ENCODE data around the gene SSMEM1.
"Not testable (repeated sequence)": the region's sequence is repeated elsewhere in the genome, so short reads cannot be mapped to it uniquely, and the experiment has no call there.

The SSMEM1 gene, protein sequence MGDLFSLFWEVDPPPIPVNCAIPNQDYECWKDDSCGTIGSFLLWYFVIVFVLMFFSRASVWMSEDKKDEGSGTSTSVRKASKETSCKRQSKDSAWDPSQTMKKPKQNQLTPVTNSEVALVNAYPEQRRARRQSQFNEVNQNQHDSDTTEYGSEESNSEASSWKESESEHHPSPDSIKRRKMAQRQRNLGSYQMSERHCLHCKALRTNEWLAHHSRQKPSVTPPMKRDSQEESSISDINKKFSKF

DNA sequence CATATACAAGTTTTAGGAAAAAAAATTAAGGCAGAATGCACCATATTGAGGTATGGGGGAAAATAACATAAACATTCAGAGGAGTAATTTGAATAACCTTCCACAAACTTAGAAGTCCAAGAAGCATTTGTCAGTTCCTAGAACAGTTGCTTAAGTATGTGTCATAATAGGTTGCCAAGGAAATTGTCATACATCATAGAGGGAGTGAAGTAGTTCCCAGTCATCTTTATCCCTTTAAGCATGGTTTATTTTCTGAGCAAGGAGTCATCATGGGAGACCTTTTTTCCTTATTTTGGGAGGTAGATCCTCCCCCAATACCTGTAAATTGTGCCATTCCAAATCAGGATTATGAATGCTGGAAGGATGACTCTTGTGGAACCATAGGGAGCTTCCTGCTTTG is at the start of gene SSMEM1:
SSMEM1 (plus strand) TSS at position 219 of the 400 bp plus-strand sequence; CDS start at position 270, 51 bp downstream.
- ATAC-seq, result no peak

DNA sequence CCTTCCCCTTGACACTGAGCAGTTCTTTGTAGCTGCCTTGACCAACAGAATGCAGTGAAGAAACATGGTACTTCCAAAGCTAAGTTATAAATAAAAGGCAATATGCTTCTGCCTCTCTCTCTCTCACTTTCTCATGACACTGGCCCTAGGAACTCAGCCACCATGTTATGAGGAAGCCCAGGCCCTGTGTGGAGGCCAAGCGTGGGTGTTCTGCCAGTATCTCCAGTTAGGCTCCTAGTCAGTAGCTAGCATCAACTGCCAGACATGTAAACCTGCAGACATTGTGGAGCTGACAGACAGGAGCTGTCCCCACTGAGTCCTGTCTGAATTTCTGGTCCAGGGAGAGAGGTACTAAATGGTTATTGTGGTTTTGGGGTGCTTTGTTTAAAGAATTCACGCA is 47.6 kb upstream of the SSMEM1 start:
- ATAC-seq, result no peak

DNA sequence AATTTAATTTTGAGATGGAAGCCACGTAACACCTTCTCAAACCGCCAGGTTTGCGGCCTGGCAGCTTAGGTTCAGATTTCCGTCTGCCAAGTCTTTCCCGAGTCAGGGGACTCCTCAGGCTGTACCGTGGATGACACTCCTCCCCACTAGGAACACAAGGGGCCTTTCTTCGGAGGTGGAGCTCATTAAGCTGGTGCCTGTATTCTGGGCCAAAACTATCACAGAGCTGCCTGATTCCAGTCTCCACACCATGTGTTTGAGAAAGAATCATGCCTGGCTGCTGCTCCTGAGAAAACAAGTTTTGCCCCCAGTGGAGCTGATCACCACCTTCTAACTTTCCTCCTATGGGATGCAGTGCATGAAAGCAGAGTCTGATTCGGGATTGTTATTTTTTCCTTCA is 47.2 kb upstream of the SSMEM1 start:
- no peak for ATAC-seq

DNA sequence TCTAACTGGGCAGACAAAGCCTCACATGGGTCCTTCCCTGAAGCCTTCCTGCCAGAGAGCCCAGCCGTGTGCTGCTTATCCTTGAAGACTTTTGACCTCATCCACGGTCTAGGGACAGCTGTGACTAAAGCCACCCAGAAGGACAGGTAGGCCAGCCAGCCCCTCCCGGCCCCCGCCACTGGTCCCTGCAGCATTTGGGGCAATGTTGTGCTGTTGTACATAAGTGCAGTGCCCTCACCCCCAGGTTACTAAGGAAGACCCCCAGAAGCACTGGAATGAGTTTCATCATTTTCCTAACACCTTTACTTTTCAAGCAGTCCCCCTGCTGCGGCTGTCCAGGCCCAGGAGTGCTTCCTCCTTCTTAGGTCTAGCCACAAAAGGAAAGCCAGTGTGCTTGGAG is 45.5 kb upstream of the SSMEM1 start:
- no peak for ATAC-seq

DNA sequence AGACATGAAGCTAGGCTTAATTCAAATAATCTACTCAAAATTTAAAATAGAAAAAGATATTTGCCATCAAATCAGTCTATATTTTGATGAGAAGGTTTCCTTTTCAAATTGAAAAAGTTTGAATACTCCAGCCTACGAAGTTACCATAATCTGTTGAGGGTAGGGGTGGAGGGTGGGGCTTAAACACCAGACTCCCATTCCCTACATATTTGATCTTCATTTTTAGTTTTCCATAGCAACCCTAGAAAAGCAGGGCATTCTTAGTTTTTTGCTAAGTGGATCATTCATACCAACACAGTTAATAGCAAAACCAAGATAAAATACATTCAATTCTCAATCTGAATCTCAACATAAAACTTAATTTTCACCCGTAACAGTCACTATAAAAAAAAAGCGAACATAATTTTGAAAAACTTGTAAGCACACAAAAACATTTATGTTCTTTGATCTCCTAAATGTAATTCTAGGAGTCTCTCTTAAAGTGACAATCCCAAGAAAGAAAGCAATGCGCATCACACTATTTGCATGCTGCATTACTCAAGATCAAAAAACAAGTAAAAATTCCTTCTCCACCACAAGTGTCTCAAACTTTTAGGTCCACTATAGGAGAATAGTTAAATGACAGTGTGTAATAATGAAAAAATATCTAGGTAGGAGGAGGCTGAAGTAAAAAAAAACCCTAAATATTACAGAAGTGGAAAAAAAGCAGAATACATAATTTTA is 33.3 kb upstream of the SSMEM1 start:
- ATAC-seq, result no peak

DNA sequence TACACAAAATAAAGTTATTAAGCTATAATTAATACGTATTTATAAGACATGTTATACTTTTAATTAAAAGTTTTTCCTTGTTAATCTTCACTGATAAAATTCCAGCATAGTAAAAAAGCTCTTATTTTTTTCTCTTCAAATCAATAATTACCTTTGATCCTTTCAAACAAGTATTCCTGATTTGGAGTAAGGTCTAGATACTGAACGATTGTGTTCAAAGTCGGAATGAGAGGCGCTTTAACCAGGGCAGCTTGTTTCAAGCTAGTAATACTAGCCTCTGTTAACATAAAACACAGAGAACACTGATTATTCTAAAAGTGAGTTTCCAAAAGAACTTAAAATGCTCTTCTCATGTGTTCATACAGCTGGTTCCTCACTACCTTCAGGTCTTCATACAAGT is 29.4 kb upstream of the SSMEM1 start:
- no peak for ATAC-seq

DNA sequence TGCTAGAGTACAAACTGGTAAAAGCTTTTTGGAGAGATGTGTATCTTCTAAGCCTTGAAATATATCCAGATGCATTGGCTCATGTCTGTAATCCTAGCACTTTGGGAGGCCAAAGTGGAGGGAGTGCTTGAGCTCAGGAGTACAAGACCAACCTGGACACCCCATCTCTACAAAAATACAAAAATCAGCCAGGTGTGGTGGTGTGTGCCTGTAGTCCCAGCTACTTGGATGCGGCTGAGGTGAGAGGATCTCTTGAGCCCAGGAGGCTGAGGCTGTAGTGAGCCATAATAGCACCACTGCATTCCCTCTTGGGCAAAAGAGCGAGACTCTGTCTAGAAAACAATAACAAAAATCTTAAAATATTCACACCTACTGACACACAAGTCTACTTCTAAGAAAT is 28.0 kb upstream of the SSMEM1 start:
- ATAC-seq, result no peak

DNA sequence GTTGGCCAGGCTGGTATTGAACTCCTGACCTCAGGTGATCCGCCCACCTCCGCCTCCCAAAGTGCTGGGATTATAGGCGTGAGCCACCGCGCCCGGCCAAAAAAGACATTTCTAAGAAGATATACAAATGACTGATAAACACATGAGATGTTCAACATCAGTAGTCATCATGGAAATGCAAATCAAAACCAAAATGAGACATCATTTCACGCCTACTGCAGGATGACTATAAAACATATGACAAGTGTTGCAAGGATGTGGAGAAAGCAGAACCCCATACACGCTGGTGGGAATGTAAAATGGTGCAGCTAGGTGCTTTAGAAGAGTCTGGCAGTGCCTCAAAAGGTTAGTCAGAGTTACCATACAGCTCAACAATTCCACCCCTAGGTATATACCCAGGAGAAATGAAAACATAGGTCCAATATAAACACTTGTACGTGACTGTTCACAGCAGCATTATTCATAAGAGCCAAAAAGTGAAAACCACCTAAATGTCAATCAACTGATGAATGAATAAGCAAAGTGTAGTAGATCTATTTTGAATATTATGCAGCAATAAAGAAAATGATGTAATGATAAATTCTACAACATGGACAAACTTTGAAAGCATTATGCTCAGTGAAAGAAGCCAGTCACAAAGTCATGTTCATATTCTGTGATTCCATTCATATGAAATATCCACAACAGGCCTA is 26.9 kb upstream of the SSMEM1 start:
- ATAC-seq, result peak; percentile 97 to 98

DNA sequence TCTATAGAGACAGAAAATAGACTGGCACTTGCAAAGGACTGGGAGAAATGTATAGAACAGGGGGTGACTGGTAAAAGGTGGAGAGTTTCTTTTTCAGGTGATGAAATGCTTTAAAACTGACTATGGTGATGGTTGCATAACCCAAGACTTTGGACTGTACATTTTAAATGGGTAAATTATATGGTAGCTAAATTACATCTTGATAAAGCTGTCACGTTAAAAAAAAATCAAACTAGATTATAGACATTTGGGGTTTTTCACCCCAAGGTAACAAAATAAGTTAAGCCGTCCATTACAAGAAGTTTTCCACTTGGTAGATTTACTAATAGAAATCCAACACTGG is 26.4 kb upstream of the SSMEM1 start:
- no peak for ATAC-seq

DNA sequence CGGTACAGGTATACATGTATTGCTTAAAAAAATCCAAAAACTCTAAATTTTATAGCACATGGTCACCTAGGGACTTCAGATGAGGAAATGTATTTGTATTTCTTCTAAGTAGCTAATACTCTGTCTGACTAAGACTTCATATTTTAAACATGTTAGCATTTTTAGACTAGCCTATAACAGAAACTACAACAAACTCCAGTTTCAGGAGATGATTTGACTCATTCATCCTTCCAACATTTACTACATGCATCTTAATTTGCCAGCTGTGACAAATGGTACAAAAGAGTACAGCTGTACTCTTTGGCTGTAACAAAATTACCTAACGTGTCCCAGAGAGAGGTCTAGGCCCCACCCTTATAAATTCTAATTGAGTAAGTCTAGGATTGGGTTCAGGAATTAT is 24.7 kb upstream of the SSMEM1 start:
- no peak for ATAC-seq

DNA sequence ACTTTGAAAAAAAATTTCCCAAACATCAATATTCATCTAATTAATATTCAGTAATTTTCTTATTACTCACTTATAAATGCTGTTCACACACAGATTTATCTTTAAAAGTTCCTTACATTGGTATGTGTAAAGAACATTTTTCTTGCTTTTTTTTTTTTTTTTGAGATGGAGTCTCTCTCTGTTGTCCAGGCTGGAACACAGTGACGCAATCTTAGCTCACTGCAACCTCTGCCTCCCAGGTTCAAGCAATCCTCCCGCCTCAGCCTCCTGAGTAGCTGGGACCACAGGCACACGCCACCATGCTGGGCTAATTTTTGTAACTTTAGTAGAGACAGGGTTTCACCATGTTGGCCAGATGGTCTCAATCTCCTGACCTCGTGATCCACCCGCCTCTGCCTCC is 23.3 kb upstream of the SSMEM1 start:
- not testable (repeated sequence) for ATAC-seq

DNA sequence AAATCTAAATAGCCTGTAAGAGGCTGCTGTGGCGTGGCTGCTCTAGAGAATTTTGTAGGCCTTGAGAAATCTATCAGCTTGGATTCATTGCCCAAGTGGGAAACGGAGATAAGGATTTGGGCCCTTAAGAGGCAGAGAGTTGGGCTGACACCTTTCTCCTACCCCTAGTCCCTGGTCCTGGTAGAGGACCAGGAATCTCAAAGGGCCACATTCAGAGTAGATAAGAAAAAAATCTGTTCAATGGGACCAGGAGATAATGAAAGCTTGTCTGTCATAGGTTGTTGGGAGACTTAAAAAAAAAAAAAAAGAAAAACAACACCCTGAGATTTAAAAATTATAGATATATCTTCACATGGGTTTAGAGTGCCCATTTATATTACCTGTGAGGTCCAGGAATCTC is 20.3 kb upstream of the SSMEM1 start:
- no peak for ATAC-seq

DNA sequence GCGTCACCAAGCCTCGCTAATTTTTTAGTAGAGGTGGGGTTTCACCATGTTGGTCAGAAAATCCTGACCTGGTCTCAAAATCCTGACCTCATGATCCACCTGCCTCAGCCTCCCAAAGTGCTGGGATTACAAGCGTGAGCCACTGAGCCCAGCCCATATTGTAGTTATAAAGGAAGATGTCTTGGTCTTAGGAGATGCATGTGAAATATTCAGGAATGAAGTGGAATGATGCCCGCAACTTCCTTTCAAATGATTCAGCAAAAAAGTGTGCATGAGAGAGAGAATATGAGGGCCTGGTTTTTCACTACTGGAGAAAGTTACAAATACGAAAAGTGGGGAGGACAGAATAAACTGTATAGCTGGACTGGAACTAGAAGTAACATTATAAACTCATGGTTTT is 18.3 kb upstream of the SSMEM1 start:
- ATAC-seq, result no peak

DNA sequence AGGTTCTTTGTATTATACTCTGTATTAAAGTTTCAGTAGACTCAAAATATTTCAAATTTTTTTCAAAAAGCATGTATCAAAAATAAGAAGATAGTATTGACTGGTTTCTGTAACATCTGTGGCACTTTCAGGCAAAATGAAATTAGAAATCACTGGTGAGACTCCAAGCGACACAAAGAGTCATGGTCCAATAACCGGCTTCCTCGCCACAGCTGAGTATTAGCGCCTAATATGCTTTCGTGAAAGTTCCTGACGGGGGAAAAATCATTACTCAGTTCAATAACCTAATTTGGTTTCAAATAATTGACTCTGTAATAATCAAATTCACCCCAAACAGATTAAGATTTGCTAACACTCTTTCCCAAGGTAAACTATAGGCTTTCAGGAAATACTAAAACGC is 15.9 kb upstream of the SSMEM1 start:
- ATAC-seq, result no peak

DNA sequence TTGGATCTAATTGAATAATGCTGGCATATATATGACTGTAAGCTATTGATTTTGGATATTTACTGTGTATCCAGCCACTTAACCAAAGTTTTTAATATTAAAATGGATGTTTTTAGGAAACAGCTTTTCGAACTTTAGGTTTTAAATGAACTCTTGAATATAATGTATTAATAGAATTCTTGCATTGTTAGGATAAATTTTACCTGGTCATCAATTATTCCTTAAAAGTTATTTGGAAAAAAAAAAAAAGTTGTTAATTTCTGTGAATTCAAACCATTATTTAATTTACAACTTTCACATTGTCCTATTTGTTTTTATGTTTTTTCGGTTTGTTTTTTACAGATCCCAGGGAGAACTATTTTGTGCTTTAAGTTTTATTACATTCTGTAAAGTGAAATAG is 12.3 kb upstream of the SSMEM1 start:
- no peak for ATAC-seq

DNA sequence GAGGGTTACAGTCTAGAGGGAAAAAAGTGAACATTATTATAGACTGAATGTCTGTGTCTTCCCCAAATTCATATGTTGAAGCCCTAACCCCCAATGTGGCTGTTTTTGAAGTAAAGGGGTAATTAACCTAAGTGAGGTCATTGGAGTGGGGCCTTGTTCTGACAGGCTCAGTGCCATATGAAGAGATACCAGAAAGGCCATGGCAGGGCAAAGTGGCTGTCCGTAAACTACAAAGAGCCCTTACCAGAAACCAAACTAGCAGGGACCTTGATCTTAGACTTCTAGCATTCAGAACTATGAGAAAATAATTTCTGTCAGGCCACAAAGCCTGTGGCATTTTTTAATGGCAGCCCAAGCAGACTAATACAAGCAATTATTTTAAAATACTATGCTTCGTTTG is 11.2 kb upstream of the SSMEM1 start:
- ATAC-seq, result no peak

DNA sequence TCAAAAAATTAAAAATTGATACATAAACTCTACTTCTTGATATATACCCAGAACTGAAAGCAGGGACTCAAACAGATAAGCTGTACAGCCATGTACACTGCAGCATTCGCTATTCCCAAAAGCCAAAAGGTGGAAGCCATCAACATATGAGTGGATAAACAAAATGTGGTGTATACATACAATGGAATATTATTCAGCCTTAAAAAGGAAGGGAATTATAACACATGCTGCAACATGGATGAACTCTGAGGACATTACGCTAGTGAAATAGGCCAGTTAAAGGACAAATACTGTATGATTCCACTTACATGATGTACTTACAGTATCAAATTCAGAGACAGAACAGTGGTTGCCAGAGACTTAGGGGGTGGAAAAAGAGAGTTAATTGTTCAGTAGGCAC is 10.6 kb upstream of the SSMEM1 start:
- no peak for ATAC-seq

DNA sequence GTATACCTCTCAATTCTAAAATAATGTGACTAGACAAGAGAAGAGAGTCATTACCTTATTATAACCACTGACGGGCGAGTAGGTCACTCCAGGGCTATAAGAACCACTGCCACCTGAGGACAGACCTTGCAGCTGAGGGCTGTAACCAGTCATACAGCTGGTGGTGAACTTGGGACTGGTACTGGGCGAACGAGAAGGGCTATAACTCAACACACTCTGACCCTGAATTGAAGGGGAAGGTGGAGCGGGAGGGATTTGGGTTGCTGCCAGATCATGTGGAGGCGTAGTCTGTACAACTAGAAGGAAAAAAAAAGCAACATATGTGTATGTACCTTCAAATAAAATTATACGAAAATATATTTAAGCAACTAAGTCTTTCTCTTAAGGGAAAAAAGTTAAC is 5.9 kb upstream of the SSMEM1 start:
- no peak for ATAC-seq

DNA sequence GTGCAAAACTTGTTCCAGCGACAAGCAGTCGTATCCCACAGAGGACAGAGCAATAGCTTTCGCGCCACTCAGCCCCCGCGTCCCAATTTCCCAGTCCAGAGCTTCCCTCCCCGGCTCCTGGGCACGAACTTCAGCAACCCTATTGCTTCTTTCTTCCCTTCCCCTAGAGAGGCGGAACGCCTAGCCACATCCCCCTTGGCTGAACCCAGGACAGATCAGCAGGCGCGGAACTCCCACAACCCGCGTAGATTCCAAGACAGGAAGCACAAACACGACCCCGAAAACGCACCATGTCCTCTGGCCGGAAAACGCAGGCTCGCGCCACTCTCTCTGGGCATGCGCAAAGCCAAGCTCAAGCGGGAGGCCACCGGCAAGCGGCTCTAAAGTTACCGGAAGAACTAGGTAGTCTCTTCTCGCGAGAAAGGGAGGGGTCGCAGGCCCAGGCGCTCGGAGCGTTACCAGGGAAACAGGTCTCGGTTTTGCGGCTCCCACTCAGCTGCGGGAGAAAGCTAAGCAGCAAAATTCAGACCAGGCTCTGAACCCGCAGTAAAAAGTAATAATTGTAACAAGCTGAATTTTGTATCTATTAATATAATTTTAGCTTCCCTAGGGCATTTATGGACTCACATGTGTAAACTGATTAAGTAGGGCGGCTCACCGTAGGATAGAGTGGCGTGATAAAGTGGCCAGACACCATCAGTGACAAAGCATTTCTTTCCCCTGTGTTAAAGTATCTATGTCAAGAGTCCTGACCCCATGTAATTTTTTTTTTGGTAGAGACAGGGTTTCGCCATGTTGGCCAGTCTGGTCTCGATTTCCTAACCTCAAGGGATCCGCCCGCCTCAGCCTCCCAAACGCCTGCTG is 2.3 kb upstream of the SSMEM1 start, which contains the start of gene TMEM209:
TMEM209 (minus strand) TSS at position 323 of the 864 bp plus-strand sequence; CDS start at position 292, 31 bp downstream.
- peak; percentile 96 for ATAC-seq

DNA sequence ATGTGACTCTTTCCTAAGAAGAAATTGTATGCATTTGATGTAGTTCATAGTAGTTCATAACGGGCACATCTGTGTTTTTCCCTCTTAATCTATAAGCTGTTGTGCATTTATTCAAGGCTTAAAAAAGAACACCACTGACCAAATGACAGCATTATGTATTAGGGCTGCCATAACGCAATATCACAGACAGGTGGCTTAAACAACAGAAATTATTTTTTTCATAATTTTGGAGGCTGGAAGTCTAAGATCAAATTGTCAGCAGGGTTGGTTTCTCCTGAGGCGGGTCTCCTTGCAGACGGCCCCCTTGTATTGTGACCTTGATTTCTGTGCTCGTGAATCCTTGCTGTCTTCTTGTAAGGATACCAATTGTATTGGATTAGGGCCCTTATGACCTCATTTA is 627 bp upstream of the SSMEM1 start:
- ATAC-seq, result no peak

DNA sequence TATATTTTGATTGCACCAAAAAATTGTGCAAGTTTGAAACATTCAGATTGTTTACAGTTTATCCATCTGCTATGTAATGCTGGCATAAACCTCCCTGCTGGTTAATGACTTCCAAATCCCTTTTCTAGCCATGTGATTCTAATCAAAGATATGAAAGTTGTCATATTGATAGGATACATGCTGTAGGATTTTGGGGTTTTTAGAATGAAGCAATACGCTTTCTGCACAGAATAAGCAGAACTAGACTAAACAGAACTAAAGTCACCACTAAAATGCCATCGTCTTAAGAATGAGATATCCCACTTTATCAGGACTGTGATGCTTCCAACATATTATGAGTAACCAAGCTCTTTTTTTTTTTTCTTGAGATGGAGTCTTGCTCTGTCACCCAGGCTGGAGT is 856 bp downstream of the SSMEM1 start:
- ATAC-seq, result no peak

DNA sequence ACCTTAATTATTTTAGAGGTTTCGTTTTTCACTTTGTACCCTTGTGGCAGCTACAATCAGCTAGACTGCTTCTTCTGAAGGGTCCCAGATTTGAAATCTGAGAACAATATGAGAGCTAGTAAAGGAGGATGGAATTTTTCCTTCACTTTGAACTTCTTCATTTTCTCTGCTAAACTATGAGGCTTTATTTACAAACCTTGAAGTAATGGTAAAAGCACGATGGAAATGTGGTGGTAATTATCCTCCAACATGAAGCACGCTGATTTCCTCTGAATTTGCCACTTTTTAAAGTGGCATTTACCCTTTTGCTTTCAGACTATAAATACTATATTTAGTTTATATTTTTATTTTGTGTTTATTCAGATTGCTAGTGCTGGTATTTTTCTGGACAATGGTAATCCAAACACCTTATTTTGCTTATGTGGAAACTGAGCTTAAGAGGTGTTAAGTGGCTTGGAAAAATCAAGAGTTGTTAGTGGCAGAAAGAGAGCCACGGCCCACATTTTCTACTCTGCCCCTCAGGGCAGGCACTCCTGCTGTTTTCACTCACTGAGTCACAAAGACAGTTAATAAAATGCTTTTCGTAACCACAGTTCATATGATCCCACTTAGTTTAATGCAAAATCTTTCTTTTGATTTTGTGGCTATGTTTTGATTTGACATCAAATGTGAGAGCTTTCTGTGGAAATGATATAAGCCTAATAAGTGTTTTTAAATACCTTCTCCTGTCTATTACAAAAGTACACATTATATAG is 2.7 kb downstream of the SSMEM1 start:
- ATAC-seq, result no peak
